CD8-positive, alpha-beta memory T cell (primary cell): Measurements from ENCODE around the gene SRSF1. TPM values are rescaled to one million over a fixed set of nuclear protein-coding genes. Genes with fewer than 3 reads are reported as not detected.
"Not testable (repeated sequence)": the region's sequence is repeated elsewhere in the genome, so short reads cannot be mapped to it uniquely, and the experiment has no call there.

ENCODE experiments used
- CTCF ChIA-PET: fragments of 350-600 bp; sonication (Branson Sonifier 250); formaldehyde crosslinking; loops from one replicate; lab custom pipeline; 2021; ENCODE audit warnings: antibody characterized with exemption; lab: Charles Lee
- POLR2A ChIA-PET: fragments of 350-600 bp; sonication (Branson Sonifier 250); formaldehyde crosslinking; loops from one replicate; lab custom pipeline; 2021; ENCODE audit warnings: antibody characterized with exemption; lab: Charles Lee
- DNase-seq, 5 donors: peaks; one replicate each; pipeline versions ENCODE4 v3.0.0 to v3.0.0-alpha.2; 2020 to 2022; ENCODE audit warnings: mixed read lengths in 1 of 5
- H3K27ac ChIP-seq: one replicate; pipeline ENCODE4 v1.7.0; 2013; ENCODE audit warnings: low read depth, mild to moderate bottlenecking, low read length, moderate library complexity
- H3K27me3 ChIP-seq: 2 replicates; pipeline ENCODE4 v1.7.0; 2013; ENCODE audit warnings: low read length, mild to moderate bottlenecking; ENCODE audit not compliant: insufficient read depth, poor library complexity, severe bottlenecking
- H3K36me3 ChIP-seq: 2 replicates; pipeline ENCODE4 v1.7.0; 2013; ENCODE audit warnings: mild to moderate bottlenecking, low read length, moderate library complexity; ENCODE audit not compliant: insufficient read depth
- H3K4me1 ChIP-seq: 2 replicates; pipeline ENCODE4 v1.7.0; 2013; ENCODE audit warnings: mild to moderate bottlenecking, low read length, moderate library complexity; ENCODE audit not compliant: insufficient read depth
- H3K4me3 ChIP-seq: 2 replicates; pipeline ENCODE4 v1.7.0; 2013; ENCODE audit warnings: mild to moderate bottlenecking, low read length
- H3K9me3 ChIP-seq: 2 replicates; pipeline ENCODE4 v1.7.0; 2013; ENCODE audit warnings: mild to moderate bottlenecking, low read length
- H3K27ac Mint-ChIP-seq, 8 donors: one replicate each; pipeline ENCODE4 v1.8.0; 2020 to 2021; ENCODE audit warnings: mixed read lengths in 8 of 8, mild to moderate bottlenecking in 6 of 8, inconsistent platforms in 3 of 8, moderate library complexity in 3 of 8
- H3K27me3 Mint-ChIP-seq, 2 donors: one replicate each; pipeline ENCODE4 v1.8.0; 2020 to 2021; ENCODE audit warnings: mixed read lengths in 2 of 2, mild to moderate bottlenecking in 1 of 2, moderate library complexity in 1 of 2
- H3K36me3 Mint-ChIP-seq, 3 donors: one replicate each; pipeline ENCODE4 v1.8.0; 2020 to 2021; ENCODE audit warnings: mixed read lengths in 3 of 3, inconsistent platforms in 1 of 3, mild to moderate bottlenecking in 1 of 3
- H3K4me1 Mint-ChIP-seq, 3 donors: one replicate each; pipeline ENCODE4 v1.8.0; 2020 to 2021; ENCODE audit warnings: mixed read lengths in 3 of 3, inconsistent platforms in 1 of 3, mild to moderate bottlenecking in 1 of 3
- H3K4me3 Mint-ChIP-seq, 7 donors: one replicate each; pipeline ENCODE4 v1.8.0; 2020 to 2021; ENCODE audit warnings: mixed read lengths in 7 of 7, mild to moderate bottlenecking in 6 of 7, moderate library complexity in 4 of 7, inconsistent platforms in 2 of 7
- H3K9me3 Mint-ChIP-seq, 5 donors: one replicate each; pipeline ENCODE4 v1.8.0; 2020 to 2022; ENCODE audit warnings: mixed read lengths in 5 of 5, mild to moderate bottlenecking in 3 of 5, moderate library complexity in 2 of 5, inconsistent platforms in 1 of 5
- polyA plus RNA-seq: library from polyadenylated mRNA; unstranded; fragments of 300-500 nt; fragmentation: Illumina TruSeq; gene quantifications from one replicate; pipeline ENCODE4 v1.2.3, GENCODE V29; 2021
- total RNA-seq, 2 experiments: library from RNA; stranded (reverse); gene quantifications; one replicate each; pipeline ENCODE4 v1.2.3, GENCODE V29; 2021

The SRSF1 gene
- total and polyA plus RNA-seq, 3 experiments from 2014 or later = 50.6 to 492 (median 469) TPM

DNA sequence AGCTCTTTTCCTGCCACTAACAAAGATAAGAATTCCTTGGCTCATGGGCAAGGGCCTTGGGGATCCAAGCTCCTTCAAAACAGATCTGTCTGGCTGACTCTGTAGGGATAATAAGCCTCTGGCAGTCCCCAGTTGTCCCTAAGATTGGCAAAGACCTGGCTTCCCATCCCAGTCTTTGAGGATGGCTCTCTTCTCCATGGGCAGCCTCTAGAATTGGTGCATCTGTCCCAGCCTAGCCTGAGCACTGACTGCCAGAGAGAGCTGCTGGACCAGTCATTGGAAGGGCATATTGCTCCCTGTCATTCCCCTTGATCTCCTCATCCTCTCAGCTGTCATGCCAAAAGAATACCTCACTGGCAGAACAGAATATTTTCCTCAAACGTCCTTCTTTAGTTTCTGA lies 38.6 kb downstream of the SRSF1 start:
- no peaks in the 10 kb centered on the region for H3K4me1 ChIP-seq
- no peaks in the 10 kb centered on the region for H3K27me3 ChIP-seq
- Mint-ChIP-seq H3K27ac (no peak overlapping the region), H3K9me3 (no peaks in the 10 kb centered on the region), H3K4me3 (no peak overlapping the region), H3K27me3 (peaks cover 5 to 10% of the 10 kb centered on the region in 2 donors), H3K4me1 (no peaks in the 10 kb centered on the region), H3K36me3 (peaks cover 0 to 13% (median 5%) of the 10 kb centered on the region in 3 donors)
- H3K27ac ChIP-seq = no peak overlapping the region
- peaks cover 4% of the 10 kb centered on the region for H3K36me3 ChIP-seq
- H3K4me3 ChIP-seq = no peak overlapping the region
- no peak for DNase-seq
- no peaks in the 10 kb centered on the region for H3K9me3 ChIP-seq
- ChIA-PET CTCF (interaction anchor here (1.3 to 2.0 kb wide), 2 partner anchors 27 to 31 kb away, joined by 3 to 6 read pairs; no protein-coding TSS in a partner anchor), POLR2A (no interaction called here)

- Mint-ChIP-seq H3K36me3 (peaks cover 0 to 1% (median 0%) of the 10 kb centered on the region in 3 donors), H3K27ac (no peak overlapping the region), H3K9me3 (no peaks in the 10 kb centered on the region), H3K4me3 (no peak overlapping the region), H3K27me3 (peaks cover 10 to 21% of the 10 kb centered on the region in 2 donors), H3K4me1 (no peaks in the 10 kb centered on the region)
- Histone ChIP-seq H3K9me3 (no peaks in the 10 kb centered on the region), H3K27me3 (no peaks in the 10 kb centered on the region), H3K27ac (no peak overlapping the region), H3K4me3 (no peak overlapping the region), H3K36me3 (no peaks in the 10 kb centered on the region), H3K4me1 (no peaks in the 10 kb centered on the region)
- ChIA-PET POLR2A (no interaction called here), CTCF (interaction anchor here (1.3 to 2.0 kb wide), 2 partner anchors 30 to 33 kb away, joined by 3 to 6 read pairs; no protein-coding TSS in a partner anchor)
- DNase-seq = no peak
Observed at GRCh38 chr17:57966875-57967274, 40.2 kb downstream of the SRSF1 start.

GRCh38 chr17:57966246-57966645 lies 40.8 kb downstream of the SRSF1 start:
- no peaks in the 10 kb centered on the region for H3K9me3 Mint-ChIP-seq
- CTCF ChIA-PET = interaction anchor here (1.1 to 2.0 kb wide), 3 partner anchors 30 to 74 kb away, joined by 3 to 6 read pairs (median 3); no protein-coding TSS in a partner anchor
- no peak overlapping the region for H3K4me3 Mint-ChIP-seq
- H3K27me3 Mint-ChIP-seq = peaks cover 10 to 21% of the 10 kb centered on the region in 2 donors
- DNase-seq = no peak
- no peaks in the 10 kb centered on the region for H3K9me3 ChIP-seq
- no peaks in the 10 kb centered on the region for H3K36me3 ChIP-seq
- no peaks in the 10 kb centered on the region for H3K4me1 ChIP-seq
- H3K36me3 Mint-ChIP-seq = peaks cover 0 to under 1% (median 0%) of the 10 kb centered on the region in 3 donors
- H3K27me3 ChIP-seq = no peaks in the 10 kb centered on the region
- H3K4me1 Mint-ChIP-seq = no peaks in the 10 kb centered on the region
- no peak overlapping the region for H3K4me3 ChIP-seq
- POLR2A ChIA-PET = no interaction called here
- no peak overlapping the region for H3K27ac Mint-ChIP-seq
- H3K27ac ChIP-seq = no peak overlapping the region

- Mint-ChIP-seq H3K4me3 (no peak overlapping the region), H3K27me3 (peaks cover 14 to 25% of the 10 kb centered on the region in 2 donors), H3K9me3 (no peaks in the 10 kb centered on the region), H3K4me1 (no peaks in the 10 kb centered on the region), H3K36me3 (no peaks in the 10 kb centered on the region), H3K27ac (no peak overlapping the region)
- Histone ChIP-seq H3K4me1 (no peaks in the 10 kb centered on the region), H3K36me3 (no peaks in the 10 kb centered on the region), H3K27me3 (no peaks in the 10 kb centered on the region), H3K4me3 (no peak overlapping the region), H3K9me3 (no peaks in the 10 kb centered on the region), H3K27ac (no peak overlapping the region)
- ChIA-PET POLR2A (no interaction called here), CTCF (interaction anchor here (1.1 to 1.3 kb wide), 2 partner anchors 31 to 73 kb away, joined by 3 read pairs; no protein-coding TSS in a partner anchor)
- DNase-seq = no peak
Observed at GRCh38 chr17:57965521-57966160, 41.4 kb downstream of the SRSF1 start.

DNA sequence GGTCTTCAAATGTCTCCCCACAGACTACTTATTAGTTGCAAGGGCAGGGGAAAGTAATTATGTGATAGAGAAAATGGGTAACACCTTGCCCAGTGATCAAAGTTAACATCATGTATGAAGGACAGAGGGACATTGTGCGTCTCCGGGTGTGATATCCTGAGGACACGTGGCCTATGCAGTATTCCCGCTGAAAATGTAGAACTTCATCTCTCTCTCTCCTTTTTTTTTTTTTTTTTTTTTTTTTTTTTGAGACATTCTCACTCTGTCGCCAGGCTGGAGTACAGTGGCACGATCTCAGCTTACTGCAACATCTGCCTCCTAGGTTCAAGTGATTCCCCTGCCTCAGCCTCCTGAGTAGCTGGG lies 43.9 kb downstream of the SRSF1 start:
- Histone ChIP-seq H3K27me3 (no peaks in the 10 kb centered on the region), H3K4me3 (no peak overlapping the region), H3K36me3 (no peaks in the 10 kb centered on the region), H3K9me3 (no peaks in the 10 kb centered on the region), H3K27ac (no peak overlapping the region), H3K4me1 (no peaks in the 10 kb centered on the region)
- ChIA-PET POLR2A (no interaction called here), CTCF (no interaction called here)
- Mint-ChIP-seq H3K4me1 (no peaks in the 10 kb centered on the region), H3K36me3 (peaks cover 0 to 6% (median 0%) of the 10 kb centered on the region in 3 donors), H3K4me3 (no peak overlapping the region), H3K27ac (no peak overlapping the region), H3K27me3 (peaks cover 21 to 34% of the 10 kb centered on the region in 2 donors), H3K9me3 (no peaks in the 10 kb centered on the region)
- no peak for DNase-seq

- DNase-seq = no peak
- no peaks in the 10 kb centered on the region for H3K36me3 ChIP-seq
- no peak overlapping the region for H3K27ac ChIP-seq
- POLR2A ChIA-PET = no interaction called here
- H3K27ac Mint-ChIP-seq = no peak overlapping the region
- H3K4me1 ChIP-seq = no peaks in the 10 kb centered on the region
- no peak overlapping the region for H3K4me3 Mint-ChIP-seq
- peaks cover 21 to 39% of the 10 kb centered on the region in 2 donors for H3K27me3 Mint-ChIP-seq
- CTCF ChIA-PET = no interaction called here
- no peaks in the 10 kb centered on the region for H3K9me3 ChIP-seq
- peaks cover 0 to 4% (median under 1%) of the 10 kb centered on the region in 3 donors for H3K4me1 Mint-ChIP-seq
- H3K4me3 ChIP-seq = no peak overlapping the region
- H3K27me3 ChIP-seq = peaks cover 3% of the 10 kb centered on the region
- no peaks in the 10 kb centered on the region for H3K9me3 Mint-ChIP-seq
- H3K36me3 Mint-ChIP-seq = peaks cover 0 to 6% (median 0%) of the 10 kb centered on the region in 3 donors
Observed at GRCh38 chr17:57962279-57963148, 44.5 kb downstream of the SRSF1 start.

DNA sequence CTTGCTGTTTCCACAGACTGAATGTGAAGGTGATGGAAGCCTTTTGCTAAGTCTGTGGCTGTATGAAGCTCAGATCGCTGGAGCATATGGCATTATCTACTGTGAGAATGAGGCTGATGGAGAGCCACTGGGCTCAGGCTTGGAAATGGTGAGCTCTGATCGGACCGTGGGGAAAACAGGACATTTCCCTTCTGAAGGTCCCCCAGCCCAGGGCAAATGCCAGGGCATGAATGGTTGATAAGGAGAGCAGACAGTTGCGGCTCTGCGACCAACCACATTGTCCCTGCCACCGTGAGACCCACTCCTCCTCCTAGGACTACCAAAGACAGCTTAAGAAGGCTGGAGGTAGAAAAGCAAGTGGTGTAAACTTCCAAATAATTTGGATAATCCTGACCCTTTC lies 47.1 kb downstream of the SRSF1 start:
- Mint-ChIP-seq H3K4me3 (no peak overlapping the region), H3K27ac (peak overlapping the region in 1 of 8 donors; percentile 66), H3K27me3 (peaks cover 31 to 43% of the 10 kb centered on the region in 2 donors), H3K4me1 (peaks cover 12 to 22% (median 14%) of the 10 kb centered on the region in 3 donors), H3K9me3 (no peaks in the 10 kb centered on the region), H3K36me3 (peaks cover 0 to 6% (median 0%) of the 10 kb centered on the region in 3 donors)
- no peaks in the 10 kb centered on the region for H3K36me3 ChIP-seq
- H3K27me3 ChIP-seq = peaks cover 10% of the 10 kb centered on the region
- DNase-seq = no peak
- no peaks in the 10 kb centered on the region for H3K9me3 ChIP-seq
- H3K4me3 ChIP-seq = no peak overlapping the region
- H3K27ac ChIP-seq = no peak overlapping the region
- H3K4me1 ChIP-seq = peaks cover 14% of the 10 kb centered on the region
- ChIA-PET CTCF (interaction anchor here (0.9 to 1.0 kb wide), 2 partner anchors 12 to 38 kb away, joined by 3 read pairs; no protein-coding TSS in a partner anchor), POLR2A (no interaction called here)

DNA sequence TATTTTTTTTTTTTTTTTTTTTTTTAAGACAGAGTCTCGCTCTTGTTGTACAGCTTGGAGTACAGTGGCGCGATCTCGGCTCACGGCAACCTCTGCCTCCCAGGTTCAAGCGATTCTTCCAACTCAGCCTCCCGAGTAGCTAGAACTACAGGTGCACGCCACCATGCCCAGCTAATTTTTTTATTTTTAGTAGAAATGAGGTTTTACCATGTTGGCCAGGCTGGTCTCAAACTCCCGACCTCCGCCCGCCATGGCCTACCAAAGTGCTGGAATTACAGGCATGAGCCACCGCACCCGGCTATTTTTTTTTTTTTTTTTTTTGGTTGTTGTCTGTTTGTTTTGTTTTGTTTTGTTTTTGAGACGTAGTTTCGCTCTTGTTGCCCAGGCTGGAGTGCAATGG lies 48.7 kb downstream of the SRSF1 start:
- H3K4me3 ChIP-seq, H3K9me3 Mint-ChIP-seq, H3K36me3 Mint-ChIP-seq, H3K9me3 ChIP-seq, POLR2A ChIA-PET, DNase-seq, H3K36me3 ChIP-seq, H3K27ac ChIP-seq, H3K4me3 Mint-ChIP-seq, H3K27ac Mint-ChIP-seq: not testable (repeated sequence)
- Mint-ChIP-seq H3K27me3 (peaks cover 35 to 36% of the 10 kb centered on the region in 2 donors), H3K4me1 (peaks cover 12 to 32% (median 17%) of the 10 kb centered on the region in 3 donors)
- peaks cover 14% of the 10 kb centered on the region for H3K4me1 ChIP-seq
- H3K27me3 ChIP-seq = peaks cover 10% of the 10 kb centered on the region
- CTCF ChIA-PET = interaction anchor here (1.0 kb wide), 1 partner anchor 66 kb away, joined by 3 read pairs; no protein-coding TSS in a partner anchor
